ENCODE data around the gene LAMB3. TPM values are rescaled to one million over a fixed set of nuclear protein-coding genes. Genes with fewer than 3 reads are reported as not detected.

LAMB3 gene
- total RNA-seq, 1 donor = 12.4 TPM

DNA sequence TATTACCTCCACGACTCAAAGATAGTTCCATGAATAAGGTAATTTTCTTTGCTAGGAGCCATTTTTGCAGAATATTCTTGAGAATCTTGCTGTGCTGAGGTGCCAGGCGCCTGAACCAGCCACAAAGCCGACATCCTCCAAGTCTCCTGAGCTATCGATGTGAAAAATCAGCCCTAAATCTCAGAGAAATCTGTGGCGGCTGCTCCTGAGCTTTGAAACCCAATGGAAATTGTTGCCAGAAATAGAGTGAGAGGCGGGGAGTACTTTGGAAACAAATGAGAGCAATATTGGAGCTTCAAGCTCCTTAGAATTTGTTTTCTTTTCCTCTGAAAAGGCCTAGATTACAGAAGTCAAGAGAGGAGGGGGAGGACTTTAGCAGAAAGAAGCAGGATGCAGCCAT lies 62.4 kb downstream of the LAMB3 start:
- Histone ChIP-seq H3K27me3 (ENCODE audit: insufficient read depth, low read length) (peaks cover 33% of the 10 kb centered on the region), H3K9me3 (ENCODE audit: low read depth, low read length) (no peaks in the 10 kb centered on the region), H3K4me3 (ENCODE audit: low read length) (no peak overlapping the region), H3K4me1 (ENCODE audit: insufficient read depth, low read length) (peaks cover 3% of the 10 kb centered on the region)

DNA sequence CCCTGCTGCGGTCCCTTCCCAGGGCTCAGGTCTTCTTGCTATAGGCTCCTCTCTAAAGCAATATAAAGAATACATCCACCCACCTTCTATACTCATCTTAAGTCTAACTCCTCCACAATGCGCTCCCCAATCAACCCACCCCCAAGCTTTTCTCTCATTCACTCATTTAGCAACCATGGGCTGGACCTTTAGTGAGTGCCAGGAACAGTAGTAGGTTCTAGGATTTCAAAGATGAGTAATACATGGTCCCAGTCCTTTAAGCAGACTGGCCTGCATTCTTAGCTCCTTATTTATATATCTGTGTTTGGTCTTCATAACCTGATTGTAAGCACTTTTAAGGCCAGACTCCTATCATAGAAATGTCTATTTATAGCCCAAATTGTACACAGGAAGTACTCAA lies 62.8 kb downstream of the LAMB3 start:
- peaks cover 34% of the 10 kb centered on the region for H3K27me3 ChIP-seq (ENCODE audit: insufficient read depth, low read length)
- H3K9me3 ChIP-seq (ENCODE audit: low read depth, low read length) = no peaks in the 10 kb centered on the region

DNA sequence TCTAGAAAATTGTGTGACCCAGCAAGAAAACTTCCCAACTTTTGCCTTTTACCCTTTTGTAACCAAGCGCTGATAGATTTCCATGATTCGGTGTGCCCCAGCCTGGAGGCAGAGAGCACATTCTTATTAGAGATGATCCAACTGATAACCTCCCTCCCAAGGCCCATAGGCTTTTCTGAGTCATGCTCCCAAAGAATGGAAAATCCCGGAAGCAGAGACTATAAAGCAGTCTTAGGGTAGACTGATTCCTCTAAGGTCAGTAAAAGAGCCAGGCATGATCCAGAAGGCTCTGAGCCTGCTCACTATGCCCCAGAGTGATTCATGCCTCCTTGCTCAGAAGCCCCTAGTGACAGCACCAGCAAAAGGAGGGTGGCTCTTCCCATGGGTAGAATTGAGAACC lies 64.4 kb downstream of the LAMB3 start:
- peaks cover 44% of the 10 kb centered on the region for H3K27me3 ChIP-seq (ENCODE audit: insufficient read depth, low read length)
- H3K4me1 ChIP-seq (ENCODE audit: insufficient read depth, low read length) = peaks cover 3% of the 10 kb centered on the region
- no peaks in the 10 kb centered on the region for H3K9me3 ChIP-seq (ENCODE audit: low read depth, low read length)
- no peak overlapping the region for H3K4me3 ChIP-seq (ENCODE audit: low read length)

More for the DNA sequence above, 62.8 kb downstream of the LAMB3 start:
- Histone ChIP-seq H3K4me1 (ENCODE audit: insufficient read depth, low read length) (peaks cover 3% of the 10 kb centered on the region), H3K4me3 (ENCODE audit: low read length) (no peak overlapping the region)

DNA sequence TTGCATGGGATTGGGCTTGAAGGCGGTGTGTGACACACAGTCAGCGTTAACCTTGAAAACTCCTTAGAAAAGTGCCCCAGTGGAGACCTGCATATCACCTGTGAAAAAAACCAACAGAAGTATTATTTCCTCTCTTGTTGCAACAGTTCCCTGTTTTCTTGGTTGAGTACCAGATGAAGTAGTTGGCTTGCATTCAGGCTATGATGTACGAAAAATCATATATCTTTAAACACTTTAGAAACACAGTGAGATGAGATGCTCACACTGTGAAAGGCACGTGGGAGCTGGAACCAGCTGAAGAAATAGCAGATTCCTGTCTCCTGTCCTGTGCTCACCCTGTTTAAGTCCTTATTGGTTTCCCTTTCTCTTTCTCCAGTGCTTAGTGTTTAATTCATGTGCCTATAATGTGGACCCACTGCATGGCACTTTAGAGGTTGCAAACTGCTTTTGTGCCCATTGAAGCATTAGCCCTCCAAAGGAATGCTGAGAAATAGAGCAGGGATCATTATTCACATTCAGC lies 65.9 kb downstream of the LAMB3 start:
- peaks cover 3% of the 10 kb centered on the region for H3K4me1 ChIP-seq (ENCODE audit: insufficient read depth, low read length)
- H3K4me3 ChIP-seq (ENCODE audit: low read length) = no peak overlapping the region
- no peaks in the 10 kb centered on the region for H3K9me3 ChIP-seq (ENCODE audit: low read depth, low read length)
- peaks cover 57% of the 10 kb centered on the region for H3K27me3 ChIP-seq (ENCODE audit: insufficient read depth, low read length)

DNA sequence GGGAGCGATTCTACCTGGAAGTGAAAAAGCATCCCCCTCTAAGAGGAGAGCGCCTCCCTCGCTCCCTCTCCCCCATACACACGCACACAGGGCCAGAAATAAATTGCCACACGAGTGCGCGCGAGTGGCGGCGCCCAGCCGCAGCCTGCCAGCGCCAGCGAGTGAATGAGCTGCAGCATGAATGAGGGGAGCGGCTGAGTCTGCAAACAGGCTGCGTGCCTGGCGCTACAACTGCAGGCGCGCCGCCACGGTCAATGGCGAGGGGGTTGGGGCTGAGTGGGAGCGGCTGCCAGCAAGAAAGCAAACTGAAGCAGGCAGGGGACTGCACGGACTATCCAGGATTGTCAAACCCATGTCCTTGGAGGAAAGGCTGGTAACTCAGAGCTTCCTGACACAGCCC lies 66.6 kb downstream of the LAMB3 start:
- H3K4me1 ChIP-seq (ENCODE audit: insufficient read depth, low read length) = peaks cover 3% of the 10 kb centered on the region
- H3K4me3 ChIP-seq (ENCODE audit: low read length) = no peak overlapping the region
- no peaks in the 10 kb centered on the region for H3K9me3 ChIP-seq (ENCODE audit: low read depth, low read length)
- H3K27me3 ChIP-seq (ENCODE audit: insufficient read depth, low read length) = peaks cover 63% of the 10 kb centered on the region

DNA sequence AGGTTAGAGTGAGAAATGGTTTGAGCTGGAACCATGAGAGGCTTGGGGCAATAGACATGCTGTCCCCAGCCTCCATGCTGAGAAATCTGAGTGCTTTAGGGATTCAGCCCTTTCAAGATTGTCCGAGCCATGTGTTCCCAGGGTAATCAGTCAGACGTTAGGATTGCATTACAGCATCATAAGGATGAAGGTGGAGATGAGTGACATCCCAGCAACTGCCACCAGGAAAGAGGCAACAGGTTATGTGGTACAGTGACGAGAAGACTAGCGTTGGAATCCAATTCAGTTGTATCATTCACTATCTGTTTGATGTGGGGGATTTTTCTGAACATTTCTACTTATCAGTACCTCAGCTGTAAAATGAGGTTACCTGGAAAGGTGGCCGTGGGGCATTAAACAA lies 67.0 kb downstream of the LAMB3 start:
- H3K9me3 ChIP-seq (ENCODE audit: low read depth, low read length) = no peaks in the 10 kb centered on the region
- peaks cover 3% of the 10 kb centered on the region for H3K4me1 ChIP-seq (ENCODE audit: insufficient read depth, low read length)
- H3K4me3 ChIP-seq (ENCODE audit: low read length) = no peak overlapping the region
- H3K27me3 ChIP-seq (ENCODE audit: insufficient read depth, low read length) = peaks cover 65% of the 10 kb centered on the region

DNA sequence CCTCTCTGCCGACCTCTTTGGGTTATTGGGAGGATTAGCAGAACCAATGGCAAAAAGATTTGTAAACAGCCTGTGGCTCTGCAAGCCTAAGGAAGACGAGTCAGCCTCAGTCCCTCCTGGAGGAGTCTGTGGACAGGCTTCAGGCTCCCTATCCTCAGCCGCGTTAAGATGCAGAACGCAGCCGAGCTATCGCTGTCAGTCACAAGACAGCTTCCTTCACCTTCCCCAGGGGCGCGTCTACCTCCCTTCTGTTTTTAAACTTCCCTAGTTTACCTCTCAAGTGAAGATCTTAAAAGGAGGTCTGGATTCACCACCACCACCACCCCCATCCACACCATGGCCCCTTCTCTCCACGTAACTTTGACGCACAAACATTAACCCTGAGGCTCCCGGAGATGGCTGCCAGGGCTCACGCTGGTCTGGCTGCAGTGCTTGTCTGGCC lies 68.0 kb downstream of the LAMB3 start:
- Histone ChIP-seq H3K4me3 (ENCODE audit: low read length) (no peak overlapping the region), H3K4me1 (ENCODE audit: insufficient read depth, low read length) (peaks cover 3% of the 10 kb centered on the region), H3K9me3 (ENCODE audit: low read depth, low read length) (no peaks in the 10 kb centered on the region), H3K27me3 (ENCODE audit: insufficient read depth, low read length) (peaks cover 68% of the 10 kb centered on the region)

DNA sequence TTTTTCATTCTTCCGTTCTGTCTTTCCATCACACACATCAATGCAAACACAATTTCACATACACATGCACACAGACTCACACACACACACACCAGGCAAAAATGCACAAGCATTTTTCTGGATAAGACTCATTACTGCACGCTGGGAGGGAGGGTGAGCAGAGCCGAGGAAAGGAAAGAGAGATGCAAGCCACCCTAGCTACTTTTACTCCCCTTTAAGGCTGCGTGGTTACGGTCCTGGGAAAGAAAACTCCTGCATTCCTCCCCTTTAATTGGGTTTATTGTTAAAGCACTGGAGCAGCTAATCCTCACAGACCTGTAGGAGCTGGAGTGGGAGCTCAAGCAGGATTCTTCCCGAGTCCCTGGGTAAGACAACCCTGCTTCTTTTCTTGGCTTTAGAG lies 68.8 kb downstream of the LAMB3 start, which contains the start of gene CAMK1G:
CAMK1G (plus strand) TSS at position 307 of the 400 bp plus-strand sequence. CDS start 11,270 bp downstream, outside the sequence.
- Histone ChIP-seq H3K4me3 (ENCODE audit: low read length) (no peak within 1 kb of the TSS), H3K9me3 (ENCODE audit: low read depth, low read length) (no peaks in the 10 kb centered on the region), H3K27me3 (ENCODE audit: insufficient read depth, low read length) (peaks cover 68% of the 10 kb centered on the region), H3K4me1 (ENCODE audit: insufficient read depth, low read length) (peaks cover 3% of the 10 kb centered on the region)

DNA sequence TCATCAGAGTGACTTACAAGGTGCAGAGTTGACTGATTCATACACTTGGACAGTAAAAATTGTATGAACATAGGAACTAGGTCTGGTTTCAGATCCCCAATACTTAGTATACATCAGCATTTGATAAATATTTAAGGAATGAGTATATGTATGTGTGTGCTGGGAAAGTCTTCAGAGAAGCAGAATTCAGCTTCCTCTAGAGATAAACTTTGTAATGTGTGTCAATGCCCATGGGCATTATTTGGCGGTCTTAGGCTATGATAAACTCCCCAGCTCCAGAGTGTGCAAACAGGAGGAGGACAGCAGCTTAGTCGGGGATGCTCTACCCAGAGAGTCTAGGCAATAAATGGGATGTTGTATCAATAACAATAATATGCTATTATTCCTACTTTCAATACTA lies 71.6 kb downstream of the LAMB3 start:
- Histone ChIP-seq H3K9me3 (ENCODE audit: low read depth, low read length) (no peaks in the 10 kb centered on the region), H3K4me3 (ENCODE audit: low read length) (no peak overlapping the region), H3K27me3 (ENCODE audit: insufficient read depth, low read length) (peaks cover 50% of the 10 kb centered on the region), H3K4me1 (ENCODE audit: insufficient read depth, low read length) (peaks cover 2% of the 10 kb centered on the region)

DNA sequence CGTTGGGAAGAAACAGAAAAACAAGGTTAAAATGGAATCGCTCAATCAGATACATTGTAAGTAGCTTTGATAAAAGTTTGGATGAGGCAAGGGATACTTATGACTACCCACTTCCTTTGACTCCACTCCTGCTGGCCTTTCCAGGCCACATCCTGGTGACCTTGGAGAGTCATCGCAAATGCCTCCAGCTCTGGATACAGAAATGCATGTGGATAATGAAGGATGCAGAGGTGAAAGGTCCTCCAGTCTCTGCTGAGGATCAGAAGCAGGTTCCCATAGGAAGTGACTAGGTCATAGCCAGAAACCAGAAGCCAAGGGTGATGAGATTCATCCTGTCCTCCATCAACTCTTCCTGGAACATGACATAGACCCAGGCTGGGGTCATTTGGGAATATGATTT lies 74.9 kb downstream of the LAMB3 start:
- Histone ChIP-seq H3K4me1 (ENCODE audit: insufficient read depth, low read length) (no peaks in the 10 kb centered on the region), H3K27me3 (ENCODE audit: insufficient read depth, low read length) (peaks cover 21% of the 10 kb centered on the region), H3K4me3 (ENCODE audit: low read length) (no peak overlapping the region), H3K9me3 (ENCODE audit: low read depth, low read length) (no peaks in the 10 kb centered on the region)

DNA sequence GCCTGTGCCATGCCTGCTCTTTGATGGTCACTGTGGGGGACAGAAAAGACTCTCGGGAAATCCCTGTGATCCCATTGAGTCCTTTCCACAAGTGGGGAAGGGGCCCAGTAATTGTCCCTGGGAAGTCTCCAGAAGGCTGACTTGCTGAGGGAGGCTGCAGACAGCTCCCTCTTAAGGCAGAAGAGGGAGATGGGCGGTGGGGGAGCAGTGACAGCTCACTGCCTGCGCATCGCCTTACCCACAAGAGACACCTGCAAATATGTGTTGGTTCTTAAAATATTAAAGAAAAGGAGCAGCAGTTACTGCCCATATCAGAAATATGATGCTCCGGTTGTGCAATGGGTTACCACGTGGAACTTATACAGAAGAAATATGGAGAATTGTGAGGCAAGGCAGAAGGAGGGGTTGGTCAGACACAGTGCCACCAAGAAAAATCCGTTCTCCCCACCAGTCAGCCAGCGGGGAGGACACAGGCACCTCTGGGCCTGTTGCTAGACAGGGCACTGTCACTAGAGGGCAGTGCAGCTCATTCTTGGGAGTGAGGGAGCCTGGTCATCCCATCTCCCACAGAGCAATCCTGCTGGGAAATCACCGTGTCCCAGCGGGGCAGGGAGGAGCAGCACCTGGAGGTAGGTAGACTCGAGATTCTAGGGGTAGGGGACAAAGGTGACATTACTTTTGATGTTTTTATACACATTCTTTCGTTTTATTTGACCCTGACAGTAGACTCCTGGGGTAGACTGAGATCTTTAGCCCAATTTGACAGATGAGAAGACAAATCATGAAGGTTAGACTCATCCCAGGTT lies 75.6 kb downstream of the LAMB3 start:
- Histone ChIP-seq H3K27me3 (ENCODE audit: insufficient read depth, low read length) (peaks cover 16% of the 10 kb centered on the region), H3K9me3 (ENCODE audit: low read depth, low read length) (no peaks in the 10 kb centered on the region), H3K4me1 (ENCODE audit: insufficient read depth, low read length) (no peaks in the 10 kb centered on the region), H3K4me3 (ENCODE audit: low read length) (no peak overlapping the region)

DNA sequence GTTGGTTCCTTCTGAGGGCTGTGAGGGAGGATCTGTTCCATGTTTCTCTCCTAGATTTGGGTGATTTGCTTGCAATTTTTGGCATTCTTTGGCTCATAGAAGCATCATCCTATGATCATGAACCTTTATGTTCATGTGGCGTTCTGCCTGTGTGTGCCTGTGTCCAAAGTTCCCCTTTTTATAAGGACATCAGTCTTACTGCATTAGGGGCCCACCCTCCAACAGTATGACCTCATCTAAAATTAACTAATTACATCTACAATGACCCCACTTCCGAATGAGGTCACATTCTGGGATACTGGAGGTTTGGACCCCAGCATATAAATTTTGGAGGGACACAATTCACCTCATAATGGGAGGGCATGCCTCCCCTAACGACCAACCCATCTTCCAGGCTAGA lies 81.5 kb downstream of the LAMB3 start:
- Histone ChIP-seq H3K4me3 (ENCODE audit: low read length) (no peak overlapping the region), H3K9me3 (ENCODE audit: low read depth, low read length) (no peaks in the 10 kb centered on the region), H3K27me3 (ENCODE audit: insufficient read depth, low read length) (peaks cover 10% of the 10 kb centered on the region), H3K4me1 (ENCODE audit: insufficient read depth, low read length) (peaks cover 5% of the 10 kb centered on the region)

DNA sequence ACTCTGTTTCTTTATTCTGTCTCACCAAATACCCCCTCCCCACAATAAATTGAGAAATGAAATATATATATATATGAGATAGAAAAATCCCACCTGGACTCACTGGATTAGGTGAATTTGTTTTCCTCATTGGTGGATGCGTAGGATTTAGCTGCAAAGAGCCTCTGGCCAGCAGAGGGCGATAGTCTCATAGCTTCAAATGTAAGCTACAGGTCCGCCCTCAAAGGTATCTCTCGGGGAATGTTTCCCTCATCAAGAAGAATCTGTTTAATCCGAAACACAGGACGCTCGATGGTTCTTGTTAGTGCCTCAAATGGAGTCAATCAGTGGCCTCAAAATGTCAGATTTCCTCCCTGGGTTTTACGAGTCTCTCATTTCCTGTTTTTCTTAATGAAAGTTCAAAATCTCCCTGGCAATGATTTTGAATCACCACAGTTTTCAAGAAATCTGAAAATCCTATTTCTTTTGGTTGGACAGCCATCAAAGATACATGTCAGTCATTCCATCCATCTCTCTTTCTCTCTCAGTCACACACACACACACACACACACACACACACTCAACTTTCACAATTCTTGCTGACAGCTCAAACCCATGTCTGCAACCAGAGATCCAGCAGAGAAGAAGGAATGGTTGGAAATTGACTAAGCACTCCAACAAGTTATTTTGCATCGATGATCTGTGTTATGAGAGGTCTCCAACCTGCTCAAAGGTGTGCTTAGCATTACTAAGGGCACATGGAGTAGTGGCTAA lies 82.6 kb downstream of the LAMB3 start:
- Histone ChIP-seq H3K4me1 (ENCODE audit: insufficient read depth, low read length) (peaks cover 5% of the 10 kb centered on the region), H3K4me3 (ENCODE audit: low read length) (no peak overlapping the region), H3K9me3 (ENCODE audit: low read depth, low read length) (no peaks in the 10 kb centered on the region), H3K27me3 (ENCODE audit: insufficient read depth, low read length) (peaks cover 10% of the 10 kb centered on the region)

DNA sequence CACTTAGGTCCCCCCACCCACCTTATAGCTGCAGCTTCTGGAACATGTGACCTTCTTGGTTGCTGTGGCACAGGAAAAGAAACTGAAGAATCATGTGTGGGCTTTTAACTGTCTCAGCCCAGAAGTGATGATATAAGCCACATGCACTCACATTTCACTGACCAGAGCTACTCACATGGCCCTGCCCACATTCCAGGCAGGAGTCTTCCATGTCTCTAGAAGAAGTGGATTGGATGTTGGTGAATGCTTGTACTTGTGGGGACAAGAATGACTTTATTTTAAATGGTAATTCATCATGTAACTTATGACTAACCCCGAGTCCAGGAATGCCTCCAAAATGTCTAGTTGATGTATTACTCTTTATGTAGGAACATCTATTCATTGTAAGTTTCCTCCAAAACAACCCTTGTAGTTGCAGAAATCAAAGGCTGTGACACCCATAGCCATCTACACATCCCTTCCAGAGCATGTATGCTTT lies 84.5 kb downstream of the LAMB3 start:
- Histone ChIP-seq H3K9me3 (ENCODE audit: low read depth, low read length) (no peaks in the 10 kb centered on the region), H3K27me3 (ENCODE audit: insufficient read depth, low read length) (peaks cover 10% of the 10 kb centered on the region), H3K4me3 (ENCODE audit: low read length) (no peak overlapping the region), H3K4me1 (ENCODE audit: insufficient read depth, low read length) (peaks cover 5% of the 10 kb centered on the region)
